GM21447 (cell line): ENCODE measurements around the gene AKR1D1.
"Not testable (repeated sequence)": the region's sequence is repeated elsewhere in the genome, so short reads cannot be mapped to it uniquely, and the experiment has no call there.

ENCODE experiments used
- ATAC-seq: cut with Tn5 transposase; IDR thresholded peaks from one replicate; pipeline ENCODE4 v1.9.1; 2021; ENCODE audit not compliant: unreplicated experiment

Gene AKR1D1

GRCh38 chr7:138072726-138073125 lies 3.5 kb upstream of the AKR1D1 start:
- ATAC-seq, result no peak

GRCh38 chr7:138074121-138074520 lies 2.1 kb upstream of the AKR1D1 start:
- ATAC-seq, result no peak

GRCh38 chr7:138074540-138074939 lies 1.7 kb upstream of the AKR1D1 start:
- no peak for ATAC-seq

GRCh38 chr7:138075350-138075749 lies 909 bp upstream of the AKR1D1 start:
- no peak for ATAC-seq

GRCh38 chr7:138075786-138076185 lies 473 bp upstream of the AKR1D1 start:
- not testable (repeated sequence) for ATAC-seq

- ATAC-seq, result no peak
Observed at GRCh38 chr7:138077809-138078208, 1.6 kb downstream of the AKR1D1 start.

GRCh38 chr7:138079137-138079536 lies 2.9 kb downstream of the AKR1D1 start:
- no peak for ATAC-seq

GRCh38 chr7:138081868-138082267 lies 5.6 kb downstream of the AKR1D1 start:
- ATAC-seq, result no peak

- ATAC-seq, result no peak
Observed at GRCh38 chr7:138083859-138084258, 7.6 kb downstream of the AKR1D1 start.

- ATAC-seq, result no peak
Observed at GRCh38 chr7:138086563-138087270, 10.5 kb downstream of the AKR1D1 start.

- no peak for ATAC-seq
Observed at GRCh38 chr7:138089080-138089901, 13.0 kb downstream of the AKR1D1 start.

- no peak for ATAC-seq
Observed at GRCh38 chr7:138091032-138091431, 14.8 kb downstream of the AKR1D1 start.

GRCh38 chr7:138091840-138092239 lies 15.6 kb downstream of the AKR1D1 start:
- ATAC-seq, result not testable (repeated sequence)

GRCh38 chr7:138092486-138093028 lies 16.3 kb downstream of the AKR1D1 start:
- no peak for ATAC-seq

GRCh38 chr7:138095972-138096935 lies 20.0 kb downstream of the AKR1D1 start:
- no peak for ATAC-seq

GRCh38 chr7:138097064-138097741 lies 20.9 kb downstream of the AKR1D1 start:
- no peak for ATAC-seq

GRCh38 chr7:138099813-138100212 lies 23.6 kb downstream of the AKR1D1 start:
- ATAC-seq, result no peak

GRCh38 chr7:138105221-138105620 lies 29.0 kb downstream of the AKR1D1 start:
- ATAC-seq, result no peak

GRCh38 chr7:138115047-138115446 lies 38.8 kb downstream of the AKR1D1 start:
- ATAC-seq, result no peak

- no peak for ATAC-seq
Observed at GRCh38 chr7:138116141-138116540, 39.9 kb downstream of the AKR1D1 start.
